ENCODE results near the gene CALCOCO2. TPM values are rescaled to one million over a fixed set of nuclear protein-coding genes. Genes with fewer than 3 reads are reported as not detected.

The CALCOCO2 gene
- total and polyA plus RNA-seq, 10 of the 15 experiments (the other 5 are each of a cell fraction or from before 2014, with no cell fraction given) = 20.2 to 138 (median 53.1) TPM

DNA sequence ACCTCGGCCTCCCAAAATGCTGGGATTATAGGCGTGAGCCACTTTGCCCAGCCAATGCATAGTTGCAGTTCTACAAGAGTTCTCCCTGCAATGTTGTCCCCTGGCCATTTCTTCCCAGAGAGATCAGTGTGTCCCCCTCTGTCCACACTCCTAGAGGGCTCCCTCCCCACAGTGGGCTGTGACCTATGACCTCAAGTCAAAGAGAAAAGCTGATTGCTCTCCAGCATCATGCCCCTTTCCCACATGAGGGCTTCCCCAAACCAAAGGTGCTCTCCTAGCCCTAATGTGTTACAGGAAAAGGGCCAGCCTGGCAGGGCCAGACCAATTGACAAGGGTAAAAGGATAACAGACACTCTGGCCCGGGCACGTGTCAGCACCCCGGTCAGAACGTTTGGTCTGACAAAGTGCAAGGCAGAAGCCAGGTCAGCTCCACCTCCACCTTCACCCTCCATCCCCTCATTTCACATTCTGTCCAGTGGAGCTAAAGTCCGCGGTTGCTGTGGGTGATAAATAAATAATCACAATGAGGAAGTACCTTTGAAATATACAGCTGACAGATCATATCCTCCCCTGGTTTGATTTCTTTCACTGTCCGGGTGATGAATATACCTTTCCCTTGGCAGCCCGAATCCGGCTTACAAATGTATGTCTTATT lies 31.6 kb upstream of the CALCOCO2 start:
- BruUV-seq (replicated peaks) = no TSS peak
- ATAC-seq = peak; percentile 42
- no peaks in the 10 kb centered on the region for H3K79me2 ChIP-seq (ENCODE audit: control insufficient read depth, insufficient read depth, low read length)
- no peak overlapping the region for H2AFZ ChIP-seq (ENCODE audit: control insufficient read depth, low read depth, low read length)
- TF ChIP-seq SMAD5 (IDR thresholded peaks at IDR 0.05; ENCODE audit: low read depth) (no peak), NR2F1 (conservative IDR thresholded peaks at IDR 0.05) (peak; percentile 34; the same call in 1 of the 2 replicates), NFIC (IDR thresholded peaks at IDR 0.05; ENCODE audit: low read depth, low read length) (no peak), PML (IDR thresholded peaks at IDR 0.05; ENCODE audit: low read length) (no peak), MXI1 (IDR thresholded peaks at IDR 0.05; ENCODE audit: low read depth, low read length) (no peak), SUZ12 (IDR thresholded peaks at IDR 0.05; ENCODE audit: unreplicated experiment) (no peak), CEBPB (IDR thresholded peaks at IDR 0.05; ENCODE audit: borderline replicate concordance in 1 of 2, low read depth in 2 of 2, low read length in 2 of 2) (no peak), BHLHE40 (IDR thresholded peaks at IDR 0.05; ENCODE audit: borderline replicate concordance in 1 of 2, low read depth in 2 of 2, low read length in 1 of 2) (peak in 1 of 2 experiments; percentile 28; a peak in 2 of 4 replicates), CBX3 (IDR thresholded peaks at IDR 0.05; ENCODE audit: borderline replicate concordance, low read depth) (no peak)
- TF ChIP-seq, protein P1, sequence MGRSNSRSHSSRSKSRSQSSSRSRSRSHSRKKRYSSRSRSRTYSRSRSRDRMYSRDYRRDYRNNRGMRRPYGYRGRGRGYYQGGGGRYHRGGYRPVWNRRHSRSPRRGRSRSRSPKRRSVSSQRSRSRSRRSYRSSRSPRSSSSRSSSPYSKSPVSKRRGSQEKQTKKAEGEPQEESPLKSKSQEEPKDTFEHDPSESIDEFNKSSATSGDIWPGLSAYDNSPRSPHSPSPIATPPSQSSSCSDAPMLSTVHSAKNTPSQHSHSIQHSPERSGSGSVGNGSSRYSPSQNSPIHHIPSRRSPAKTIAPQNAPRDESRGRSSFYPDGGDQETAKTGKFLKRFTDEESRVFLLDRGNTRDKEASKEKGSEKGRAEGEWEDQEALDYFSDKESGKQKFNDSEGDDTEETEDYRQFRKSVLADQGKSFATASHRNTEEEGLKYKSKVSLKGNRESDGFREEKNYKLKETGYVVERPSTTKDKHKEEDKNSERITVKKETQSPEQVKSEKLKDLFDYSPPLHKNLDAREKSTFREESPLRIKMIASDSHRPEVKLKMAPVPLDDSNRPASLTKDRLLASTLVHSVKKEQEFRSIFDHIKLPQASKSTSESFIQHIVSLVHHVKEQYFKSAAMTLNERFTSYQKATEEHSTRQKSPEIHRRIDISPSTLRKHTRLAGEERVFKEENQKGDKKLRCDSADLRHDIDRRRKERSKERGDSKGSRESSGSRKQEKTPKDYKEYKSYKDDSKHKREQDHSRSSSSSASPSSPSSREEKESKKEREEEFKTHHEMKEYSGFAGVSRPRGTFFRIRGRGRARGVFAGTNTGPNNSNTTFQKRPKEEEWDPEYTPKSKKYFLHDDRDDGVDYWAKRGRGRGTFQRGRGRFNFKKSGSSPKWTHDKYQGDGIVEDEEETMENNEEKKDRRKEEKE (IDR thresholded peaks at IDR 0.05) = no peak
- TF ChIP-seq, protein P2, sequence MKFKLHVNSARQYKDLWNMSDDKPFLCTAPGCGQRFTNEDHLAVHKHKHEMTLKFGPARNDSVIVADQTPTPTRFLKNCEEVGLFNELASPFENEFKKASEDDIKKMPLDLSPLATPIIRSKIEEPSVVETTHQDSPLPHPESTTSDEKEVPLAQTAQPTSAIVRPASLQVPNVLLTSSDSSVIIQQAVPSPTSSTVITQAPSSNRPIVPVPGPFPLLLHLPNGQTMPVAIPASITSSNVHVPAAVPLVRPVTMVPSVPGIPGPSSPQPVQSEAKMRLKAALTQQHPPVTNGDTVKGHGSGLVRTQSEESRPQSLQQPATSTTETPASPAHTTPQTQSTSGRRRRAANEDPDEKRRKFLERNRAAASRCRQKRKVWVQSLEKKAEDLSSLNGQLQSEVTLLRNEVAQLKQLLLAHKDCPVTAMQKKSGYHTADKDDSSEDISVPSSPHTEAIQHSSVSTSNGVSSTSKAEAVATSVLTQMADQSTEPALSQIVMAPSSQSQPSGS (IDR thresholded peaks at IDR 0.05; ENCODE audit: low read length) = no peak
- TF ChIP-seq, protein P3, sequence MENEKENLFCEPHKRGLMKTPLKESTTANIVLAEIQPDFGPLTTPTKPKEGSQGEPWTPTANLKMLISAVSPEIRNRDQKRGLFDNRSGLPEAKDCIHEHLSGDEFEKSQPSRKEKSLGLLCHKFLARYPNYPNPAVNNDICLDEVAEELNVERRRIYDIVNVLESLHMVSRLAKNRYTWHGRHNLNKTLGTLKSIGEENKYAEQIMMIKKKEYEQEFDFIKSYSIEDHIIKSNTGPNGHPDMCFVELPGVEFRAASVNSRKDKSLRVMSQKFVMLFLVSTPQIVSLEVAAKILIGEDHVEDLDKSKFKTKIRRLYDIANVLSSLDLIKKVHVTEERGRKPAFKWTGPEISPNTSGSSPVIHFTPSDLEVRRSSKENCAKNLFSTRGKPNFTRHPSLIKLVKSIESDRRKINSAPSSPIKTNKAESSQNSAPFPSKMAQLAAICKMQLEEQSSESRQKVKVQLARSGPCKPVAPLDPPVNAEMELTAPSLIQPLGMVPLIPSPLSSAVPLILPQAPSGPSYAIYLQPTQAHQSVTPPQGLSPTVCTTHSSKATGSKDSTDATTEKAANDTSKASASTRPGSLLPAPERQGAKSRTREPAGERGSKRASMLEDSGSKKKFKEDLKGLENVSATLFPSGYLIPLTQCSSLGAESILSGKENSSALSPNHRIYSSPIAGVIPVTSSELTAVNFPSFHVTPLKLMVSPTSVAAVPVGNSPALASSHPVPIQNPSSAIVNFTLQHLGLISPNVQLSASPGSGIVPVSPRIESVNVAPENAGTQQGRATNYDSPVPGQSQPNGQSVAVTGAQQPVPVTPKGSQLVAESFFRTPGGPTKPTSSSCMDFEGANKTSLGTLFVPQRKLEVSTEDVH (IDR thresholded peaks at IDR 0.05; ENCODE audit: low read depth, partially characterized antibody) = no peak
- ChIA-PET SMC1A (ENCODE audit: uncharacterized antibody, unreplicated experiment) (interaction anchor here (0.6 to 2.4 kb wide), 7 partner anchors 8 to 120 kb away, joined by 3 to 14 read pairs (median 4); no protein-coding TSS in a partner anchor), RAD21 (ENCODE audit: unreplicated experiment) (interaction anchor here (0.7 to 2.1 kb wide), 5 partner anchors 74 to 319 kb away, joined by 3 to 11 read pairs (median 5); no protein-coding TSS in a partner anchor), POLR2A (interaction anchor here (0.6 to 0.7 kb wide), 2 partner anchors 23 to 94 kb away, joined by 3 read pairs; no protein-coding TSS in a partner anchor), CTCF (interaction anchor here (0.9 to 16.6 kb wide), 8 partner anchors 17 to 234 kb away, joined by 3 to 470 read pairs (median 4); partner anchors contain the start of gene TTLL6)
- no peaks in the 10 kb centered on the region; a peak in 1 of 4 replicates for H3K27me3 ChIP-seq (replicated peaks in 1 of 2; ENCODE audit: control insufficient read depth in 2 of 2, insufficient read depth in 2 of 2, low read length in 1 of 2)
- no peak for DNase-seq (ENCODE audit: low read depth, low spot score)
- no peak overlapping the region for H3K9ac ChIP-seq (ENCODE audit: control insufficient read depth, insufficient read depth, low read length)
- in situ Hi-C loops (cut with MboI) (no loop called here), intact Hi-C loops (cut with micrococcal nuclease; ENCODE audit: unreplicated experiment) (no loop called here)
- no peak overlapping the region for H3K4me2 ChIP-seq (ENCODE audit: control insufficient read depth, insufficient read depth)
- H3K4me3 ChIP-seq = no peak overlapping the region
- H3K36me3 ChIP-seq (ENCODE audit: control insufficient read depth in 2 of 2, insufficient read depth in 2 of 2, low read length in 1 of 2) = no peaks in the 10 kb centered on the region
- 16% methylated on average over 11 of the region's 11 CpGs for WGBS (ENCODE audit: insufficient coverage, insufficient replicate concordance, low lambda C conversion rate, missing lambda C conversion rate)
- no peaks in the 10 kb centered on the region for H3K4me1 ChIP-seq (ENCODE audit: control insufficient read depth, insufficient read depth, low read length)
- FAIRE-seq = no peak
- H3K9me3 ChIP-seq (replicated peaks; ENCODE audit: control insufficient read depth, insufficient read depth, low read length) = no peaks in the 10 kb centered on the region
- H3K27ac ChIP-seq (ENCODE audit: control insufficient read depth, insufficient read depth) = no peak overlapping the region
- H4K20me1 ChIP-seq (ENCODE audit: control insufficient read depth, insufficient read depth) = no peaks in the 10 kb centered on the region
